Measurements from ENCODE around the gene HIVEP3. TPM values are rescaled to one million over a fixed set of nuclear protein-coding genes. Genes with fewer than 3 reads are reported as not detected.
"Not testable (repeated sequence)": the region's sequence is repeated elsewhere in the genome, so short reads cannot be mapped to it uniquely, and the experiment has no call there.

The HIVEP3 gene
- total RNA-seq, 1 experiment from 2014 or later = 0.55 TPM

DNA sequence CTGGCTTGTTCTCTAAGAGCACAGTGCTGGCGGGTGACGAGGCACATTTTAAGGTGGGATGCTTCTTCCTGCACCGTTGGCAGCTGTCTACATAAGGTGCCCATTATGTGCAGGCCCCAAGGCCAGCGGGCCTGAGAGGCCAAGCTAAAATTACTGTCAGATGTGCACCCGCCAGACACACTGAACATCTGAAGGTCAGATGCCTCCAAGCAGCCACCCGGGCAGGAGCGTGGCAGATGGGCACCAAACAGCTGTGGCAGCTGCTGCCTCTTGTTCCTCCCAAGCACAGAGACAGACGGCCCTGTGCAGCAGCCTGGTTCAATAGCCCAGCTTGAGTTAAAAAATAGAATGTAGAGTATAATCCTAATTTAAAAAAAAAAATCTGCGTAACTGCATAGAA is 222.3 kb downstream of the HIVEP3 start (continued):
- TF ChIP-seq, protein P1, sequence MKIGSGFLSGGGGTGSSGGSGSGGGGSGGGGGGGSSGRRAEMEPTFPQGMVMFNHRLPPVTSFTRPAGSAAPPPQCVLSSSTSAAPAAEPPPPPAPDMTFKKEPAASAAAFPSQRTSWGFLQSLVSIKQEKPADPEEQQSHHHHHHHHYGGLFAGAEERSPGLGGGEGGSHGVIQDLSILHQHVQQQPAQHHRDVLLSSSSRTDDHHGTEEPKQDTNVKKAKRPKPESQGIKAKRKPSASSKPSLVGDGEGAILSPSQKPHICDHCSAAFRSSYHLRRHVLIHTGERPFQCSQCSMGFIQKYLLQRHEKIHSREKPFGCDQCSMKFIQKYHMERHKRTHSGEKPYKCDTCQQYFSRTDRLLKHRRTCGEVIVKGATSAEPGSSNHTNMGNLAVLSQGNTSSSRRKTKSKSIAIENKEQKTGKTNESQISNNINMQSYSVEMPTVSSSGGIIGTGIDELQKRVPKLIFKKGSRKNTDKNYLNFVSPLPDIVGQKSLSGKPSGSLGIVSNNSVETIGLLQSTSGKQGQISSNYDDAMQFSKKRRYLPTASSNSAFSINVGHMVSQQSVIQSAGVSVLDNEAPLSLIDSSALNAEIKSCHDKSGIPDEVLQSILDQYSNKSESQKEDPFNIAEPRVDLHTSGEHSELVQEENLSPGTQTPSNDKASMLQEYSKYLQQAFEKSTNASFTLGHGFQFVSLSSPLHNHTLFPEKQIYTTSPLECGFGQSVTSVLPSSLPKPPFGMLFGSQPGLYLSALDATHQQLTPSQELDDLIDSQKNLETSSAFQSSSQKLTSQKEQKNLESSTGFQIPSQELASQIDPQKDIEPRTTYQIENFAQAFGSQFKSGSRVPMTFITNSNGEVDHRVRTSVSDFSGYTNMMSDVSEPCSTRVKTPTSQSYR (CRISPR knock-in tag; IDR thresholded peaks at IDR 0.05) = no peak

DNA sequence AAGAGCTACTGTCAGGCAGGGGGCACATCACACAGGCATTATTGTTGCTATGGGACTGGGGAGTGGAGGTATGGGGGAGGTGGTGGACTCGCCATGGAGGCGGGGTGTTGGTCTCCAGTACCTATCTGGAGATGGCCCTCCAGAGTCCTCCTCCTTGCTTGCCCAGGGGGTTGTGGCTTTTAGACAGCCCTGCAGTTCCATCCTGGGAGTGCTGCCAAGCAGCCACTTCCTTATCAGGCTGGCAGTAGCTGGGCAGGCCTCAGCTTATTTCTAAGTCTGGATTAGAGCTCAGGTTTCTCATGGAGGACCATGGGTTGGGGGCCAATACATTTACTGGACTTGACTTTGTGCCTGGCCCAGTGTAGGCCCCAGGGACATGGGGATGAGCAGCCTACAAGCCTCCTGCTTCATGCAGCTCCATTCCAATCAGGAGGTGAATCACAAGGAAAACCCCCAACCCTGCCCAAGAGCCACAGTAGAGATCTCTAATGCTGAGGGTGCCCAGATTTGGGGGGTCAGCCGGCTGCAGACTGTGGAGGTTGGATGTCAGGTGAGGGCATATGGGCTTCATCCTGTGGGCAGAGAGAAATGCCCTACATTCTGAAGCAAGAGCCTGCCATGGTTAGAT is 223.5 kb downstream of the HIVEP3 start:
- no peaks in the 10 kb centered on the region for H3K27me3 Mint-ChIP-seq (ENCODE audit: low read depth)
- no peaks in the 10 kb centered on the region for H3K36me3 Mint-ChIP-seq
- H3K4me3 Mint-ChIP-seq = no peak overlapping the region
- H3K27ac Mint-ChIP-seq = no peak overlapping the region
- ChIA-PET CTCF (no interaction called here), POLR2A (no interaction called here)
- no peaks in the 10 kb centered on the region for H3K4me1 Mint-ChIP-seq
- H3K9me3 Mint-ChIP-seq = no peaks in the 10 kb centered on the region
- TF ChIP-seq ATF1 (CRISPR knock-in tag; IDR thresholded peaks at IDR 0.05) = no peak
- no peak for TF ChIP-seq JAZF1 (CRISPR knock-in tag; IDR thresholded peaks at IDR 0.05)
- TF ChIP-seq ZNF121 (CRISPR knock-in tag; IDR thresholded peaks at IDR 0.05) = no peak
- TF ChIP-seq, protein P2, sequence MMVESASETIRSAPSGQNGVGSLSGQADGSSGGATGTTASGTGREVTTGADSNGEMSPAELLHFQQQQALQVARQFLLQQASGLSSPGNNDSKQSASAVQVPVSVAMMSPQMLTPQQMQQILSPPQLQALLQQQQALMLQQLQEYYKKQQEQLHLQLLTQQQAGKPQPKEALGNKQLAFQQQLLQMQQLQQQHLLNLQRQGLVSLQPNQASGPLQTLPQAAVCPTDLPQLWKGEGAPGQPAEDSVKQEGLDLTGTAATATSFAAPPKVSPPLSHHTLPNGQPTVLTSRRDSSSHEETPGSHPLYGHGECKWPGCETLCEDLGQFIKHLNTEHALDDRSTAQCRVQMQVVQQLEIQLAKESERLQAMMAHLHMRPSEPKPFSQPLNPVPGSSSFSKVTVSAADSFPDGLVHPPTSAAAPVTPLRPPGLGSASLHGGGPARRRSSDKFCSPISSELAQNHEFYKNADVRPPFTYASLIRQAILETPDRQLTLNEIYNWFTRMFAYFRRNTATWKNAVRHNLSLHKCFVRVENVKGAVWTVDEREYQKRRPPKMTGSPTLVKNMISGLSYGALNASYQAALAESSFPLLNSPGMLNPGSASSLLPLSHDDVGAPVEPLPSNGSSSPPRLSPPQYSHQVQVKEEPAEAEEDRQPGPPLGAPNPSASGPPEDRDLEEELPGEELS (CRISPR knock-in tag; IDR thresholded peaks at IDR 0.05) = no peak
- no peak for TF ChIP-seq ZNF416 (CRISPR knock-in tag; IDR thresholded peaks at IDR 0.05)
- TF ChIP-seq, protein P3, sequence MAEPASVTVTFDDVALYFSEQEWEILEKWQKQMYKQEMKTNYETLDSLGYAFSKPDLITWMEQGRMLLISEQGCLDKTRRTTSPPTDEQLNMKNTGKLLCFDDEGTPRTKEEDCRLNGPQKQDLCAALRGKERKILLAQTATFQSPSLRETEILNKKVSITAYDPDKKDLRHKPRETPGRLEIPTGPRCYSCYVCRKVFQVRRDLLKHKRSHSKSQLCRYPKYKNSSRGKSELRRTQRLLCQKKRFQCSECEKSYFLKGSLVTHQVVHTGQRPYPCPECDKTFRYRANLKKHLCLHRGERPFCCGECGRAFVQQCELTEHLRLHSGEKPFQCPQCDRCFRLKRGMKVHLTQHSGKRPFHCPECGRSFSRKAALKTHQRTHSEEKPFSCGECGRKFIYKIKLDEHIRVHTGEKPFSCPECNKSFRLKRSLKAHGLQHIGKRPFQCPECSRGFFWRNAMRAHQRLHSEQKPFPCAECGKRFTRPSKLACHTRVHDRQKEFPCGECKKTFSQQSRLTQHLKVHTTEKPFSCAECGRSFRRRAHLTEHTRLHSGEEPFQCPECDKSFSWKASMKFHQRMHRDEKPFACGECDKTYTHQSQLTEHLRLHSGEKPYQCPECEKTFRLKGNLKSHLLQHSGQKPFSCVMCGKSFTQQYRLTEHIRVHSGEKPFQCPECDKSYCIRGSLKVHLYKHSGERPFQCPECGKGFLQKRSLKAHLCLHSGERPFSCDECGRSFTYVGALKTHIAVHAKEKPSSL (CRISPR knock-in tag; conservative IDR thresholded peaks at IDR 0.05) = no peak
- TF ChIP-seq ZNF423 (CRISPR knock-in tag; IDR thresholded peaks at IDR 0.05) = no peak
- TF ChIP-seq NR1H2 (CRISPR knock-in tag; IDR thresholded peaks at IDR 0.05) = no peak
- no peak for TF ChIP-seq ZBTB21 (CRISPR knock-in tag; IDR thresholded peaks at IDR 0.05; ENCODE audit: borderline replicate concordance)
- no peak for TF ChIP-seq NFATC4 (CRISPR knock-in tag; IDR thresholded peaks at IDR 0.05)
- TF ChIP-seq, protein P4, sequence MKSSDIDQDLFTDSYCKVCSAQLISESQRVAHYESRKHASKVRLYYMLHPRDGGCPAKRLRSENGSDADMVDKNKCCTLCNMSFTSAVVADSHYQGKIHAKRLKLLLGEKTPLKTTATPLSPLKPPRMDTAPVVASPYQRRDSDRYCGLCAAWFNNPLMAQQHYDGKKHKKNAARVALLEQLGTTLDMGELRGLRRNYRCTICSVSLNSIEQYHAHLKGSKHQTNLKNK (CRISPR knock-in tag; IDR thresholded peaks at IDR 0.05) = no peak
- no peak for TF ChIP-seq FOXK1 (CRISPR knock-in tag; IDR thresholded peaks at IDR 0.05)
- TF ChIP-seq, protein P1 (CRISPR knock-in tag; IDR thresholded peaks at IDR 0.05) = no peak
- no peak for ATAC-seq
- no peak for DNase-seq (ENCODE audit: low spot score)

DNA sequence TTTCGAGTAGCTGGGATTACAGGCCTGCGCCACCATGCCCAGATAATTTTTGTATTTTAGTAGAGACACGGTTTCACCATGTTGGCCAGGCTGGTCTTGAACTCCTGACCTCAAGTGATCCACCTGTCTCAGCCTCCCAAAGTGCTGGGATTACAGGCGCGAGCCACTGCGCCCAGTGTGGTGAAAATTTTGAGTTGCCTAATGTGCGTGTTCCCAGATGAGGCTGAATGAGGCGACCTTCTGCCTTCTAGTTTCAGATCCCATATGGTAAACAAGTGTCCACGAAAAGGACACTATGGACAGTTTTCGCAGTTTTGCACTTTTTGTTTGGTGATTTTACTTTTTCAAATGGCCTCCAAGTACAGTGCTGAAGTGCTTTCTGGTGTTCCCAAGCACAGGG is 226.8 kb downstream of the HIVEP3 start:
- CTCF ChIA-PET; POLR2A ChIA-PET; H3K4me3 Mint-ChIP-seq; H3K27me3 Mint-ChIP-seq (ENCODE audit: low read depth); H3K4me1 Mint-ChIP-seq; DNase-seq (ENCODE audit: low spot score); H3K36me3 Mint-ChIP-seq; H3K9me3 Mint-ChIP-seq; ATAC-seq; H3K27ac Mint-ChIP-seq: not testable (repeated sequence)

Data from WTC11 (cell line).